ENCODE results near the gene UBE2QL1.

Gene UBE2QL1

GRCh38 chr5:6473284-6473683 lies 24.6 kb downstream of the UBE2QL1 start:
- DNase-seq (ENCODE audit: low read depth in 4 of 4, low spot score in 1 of 4): no peak

GRCh38 chr5:6475626-6476312 lies 27.1 kb downstream of the UBE2QL1 start:
- no peak for DNase-seq (ENCODE audit: low read depth in 4 of 4, low spot score in 1 of 4)

GRCh38 chr5:6476313-6476661 lies 27.6 kb downstream of the UBE2QL1 start:
- no peak for DNase-seq (ENCODE audit: low read depth in 4 of 4, low spot score in 1 of 4)

GRCh38 chr5:6478793-6479192 lies 30.1 kb downstream of the UBE2QL1 start:
- no peak for DNase-seq (ENCODE audit: low read depth in 4 of 4, low spot score in 1 of 4)

GRCh38 chr5:6480133-6481051 lies 31.7 kb downstream of the UBE2QL1 start:
- no peak for DNase-seq (ENCODE audit: low read depth in 4 of 4, low spot score in 1 of 4)

GRCh38 chr5:6482735-6483134 lies 34.1 kb downstream of the UBE2QL1 start:
- DNase-seq (ENCODE audit: low read depth in 4 of 4, low spot score in 1 of 4): no peak

GRCh38 chr5:6483880-6484382 lies 35.3 kb downstream of the UBE2QL1 start:
- no peak for DNase-seq (ENCODE audit: low read depth in 4 of 4, low spot score in 1 of 4)

GRCh38 chr5:6484446-6484845 lies 35.8 kb downstream of the UBE2QL1 start:
- no peak for DNase-seq (ENCODE audit: low read depth in 4 of 4, low spot score in 1 of 4)

GRCh38 chr5:6484899-6485298 lies 36.2 kb downstream of the UBE2QL1 start:
- no peak for DNase-seq (ENCODE audit: low read depth in 4 of 4, low spot score in 1 of 4)

- DNase-seq (ENCODE audit: low read depth in 4 of 4, low spot score in 1 of 4): no peak
Observed at GRCh38 chr5:6485441-6485840, 36.8 kb downstream of the UBE2QL1 start.

GRCh38 chr5:6486074-6486473 lies 37.4 kb downstream of the UBE2QL1 start:
- DNase-seq (ENCODE audit: low read depth in 4 of 4, low spot score in 1 of 4): no peak

GRCh38 chr5:6487081-6487480 lies 38.4 kb downstream of the UBE2QL1 start:
- no peak for DNase-seq (ENCODE audit: low read depth in 4 of 4, low spot score in 1 of 4)

GRCh38 chr5:6488021-6488420 lies 39.4 kb downstream of the UBE2QL1 start:
- no peak for DNase-seq (ENCODE audit: low read depth in 4 of 4, low spot score in 1 of 4)

- no peak for DNase-seq (ENCODE audit: low read depth in 4 of 4, low spot score in 1 of 4)
Observed at GRCh38 chr5:6489643-6490185, 41.1 kb downstream of the UBE2QL1 start.

GRCh38 chr5:6490246-6490645 lies 41.6 kb downstream of the UBE2QL1 start:
- no peak for DNase-seq (ENCODE audit: low read depth in 4 of 4, low spot score in 1 of 4)

- DNase-seq (ENCODE audit: low read depth in 4 of 4, low spot score in 1 of 4): no peak
Observed at GRCh38 chr5:6490693-6491092, 42.0 kb downstream of the UBE2QL1 start.

GRCh38 chr5:6491196-6491918 lies 42.7 kb downstream of the UBE2QL1 start:
- DNase-seq (ENCODE audit: low read depth in 4 of 4, low spot score in 1 of 4): no peak

GRCh38 chr5:6491919-6492290 lies 43.2 kb downstream of the UBE2QL1 start:
- no peak for DNase-seq (ENCODE audit: low read depth in 4 of 4, low spot score in 1 of 4)

GRCh38 chr5:6492934-6493333 lies 44.3 kb downstream of the UBE2QL1 start:
- no peak for DNase-seq (ENCODE audit: low read depth in 4 of 4, low spot score in 1 of 4)

GRCh38 chr5:6493681-6494454 lies 45.2 kb downstream of the UBE2QL1 start:
- no peak for DNase-seq (ENCODE audit: low read depth in 4 of 4, low spot score in 1 of 4)

- DNase-seq (ENCODE audit: low read depth in 4 of 4, low spot score in 1 of 4): no peak
Observed at GRCh38 chr5:6494939-6495338, 46.3 kb downstream of the UBE2QL1 start.
